ENCODE measurements around the gene MAPK6.
A peak's percentile ranks its signal among the peaks of the same experiment; 100 is the strongest.

Gene MAPK6

GRCh38 chr15:52018244-52018643 is 775 bp upstream of the MAPK6 start:
- DNase-seq (ENCODE audit: low read depth in 2 of 2), result peak in 1 of 2 donors; percentile 56
- no peak overlapping the region for H3K4me3 ChIP-seq (replicated peaks in 1 of 2; ENCODE audit: low read depth in 2 of 2, low read length in 2 of 2)
- TF ChIP-seq CTCF (IDR thresholded peaks at IDR 0.05; ENCODE audit: low read depth, low read length), result no peak

GRCh38 chr15:52019394-52020220 is 588 bp downstream of the MAPK6 start:
- peak; percentile 94 to 95 for DNase-seq (ENCODE audit: low read depth in 2 of 2)
- peak overlapping the region; percentile 68 for H3K4me3 ChIP-seq (replicated peaks in 1 of 2; ENCODE audit: low read depth in 2 of 2, low read length in 2 of 2)
- TF ChIP-seq CTCF (IDR thresholded peaks at IDR 0.05; ENCODE audit: low read depth, low read length), result no peak

GRCh38 chr15:52020221-52021085 is 1.4 kb downstream of the MAPK6 start:
- TF ChIP-seq CTCF (IDR thresholded peaks at IDR 0.05; ENCODE audit: low read depth, low read length), result no peak
- peak; percentile 47 to 52 for DNase-seq (ENCODE audit: low read depth in 2 of 2)
- peak overlapping the region; percentile 68 for H3K4me3 ChIP-seq (replicated peaks in 1 of 2; ENCODE audit: low read depth in 2 of 2, low read length in 2 of 2)

- H3K4me3 ChIP-seq (replicated peaks in 1 of 2; ENCODE audit: low read depth in 2 of 2, low read length in 2 of 2), result peak overlapping the region; percentile 68
- no peak for TF ChIP-seq CTCF (IDR thresholded peaks at IDR 0.05; ENCODE audit: low read depth, low read length)
- peak; percentile 93 to 95 for DNase-seq (ENCODE audit: low read depth in 2 of 2)
Observed at GRCh38 chr15:52021128-52021671, 2.2 kb downstream of the MAPK6 start.

- H3K4me3 ChIP-seq (replicated peaks in 1 of 2; ENCODE audit: low read depth in 2 of 2, low read length in 2 of 2), result peak overlapping the region in 1 of 2 donors; percentile 68
- TF ChIP-seq CTCF (IDR thresholded peaks at IDR 0.05; ENCODE audit: low read depth, low read length), result no peak
- DNase-seq (ENCODE audit: low read depth in 2 of 2), result no peak
Observed at GRCh38 chr15:52021892-52022540, 3.0 kb downstream of the MAPK6 start.

GRCh38 chr15:52023169-52023922 is 4.3 kb downstream of the MAPK6 start:
- TF ChIP-seq CTCF (IDR thresholded peaks at IDR 0.05; ENCODE audit: low read depth, low read length), result no peak
- DNase-seq (ENCODE audit: low read depth in 2 of 2), result no peak
- no peak overlapping the region for H3K4me3 ChIP-seq (replicated peaks in 1 of 2; ENCODE audit: low read depth in 2 of 2, low read length in 2 of 2)

All from cardiac fibroblast (primary cell).